Neural crest cell (in vitro differentiated cells): ENCODE data around the gene TYMS. TPM values are rescaled to one million over a fixed set of nuclear protein-coding genes. Genes with fewer than 3 reads are reported as not detected.

ENCODE experiments used
- DNase-seq: peaks from one replicate; pipeline ENCODE4 v3.0.0; 2021; ENCODE audit warnings: low read depth, mixed read lengths, low spot score
- H3K27ac Mint-ChIP-seq: one replicate; pipeline ENCODE4 v1.8.0; 2021; ENCODE audit warnings: mild to moderate bottlenecking, mixed read lengths; ENCODE audit not compliant: unreplicated experiment
- H3K27me3 Mint-ChIP-seq: 2 replicates; pipeline ENCODE4 v1.8.0; 2021; ENCODE audit warnings: low read depth, mild to moderate bottlenecking, mixed read lengths
- H3K36me3 Mint-ChIP-seq: 2 replicates; pipeline ENCODE4 v1.8.0; 2021; ENCODE audit warnings: low read depth, mild to moderate bottlenecking, mixed read lengths
- H3K4me1 Mint-ChIP-seq: 2 replicates; pipeline ENCODE4 v1.8.0; 2021; ENCODE audit warnings: mixed read lengths
- H3K4me3 Mint-ChIP-seq: one replicate; pipeline ENCODE4 v1.8.0; 2021; ENCODE audit warnings: mild to moderate bottlenecking, mixed read lengths
- H3K9me3 Mint-ChIP-seq: 2 replicates; pipeline ENCODE4 v1.8.0; 2021; ENCODE audit warnings: mixed read lengths
- CTCF ChIP-seq: fragments of 200-600 bp; sonication (generic); conservative IDR thresholded peaks from 2 replicates; pipeline ENCODE4 v1.5.0; 2021; ENCODE audit warnings: antibody characterized with exemption, mild to moderate bottlenecking
- total RNA-seq: library from RNA; stranded (reverse); gene quantifications from 2 replicates; pipeline ENCODE4 v1.2.1, GENCODE V29; 2021

TYMS gene
- total RNA-seq, 1 donor from 2014 or later: 268 TPM

GRCh38 chr18:631560-631959, 25.9 kb upstream of the TYMS start:
- Mint-ChIP-seq H3K4me3 (no peak overlapping the region), H3K27me3 (no peaks in the 10 kb centered on the region), H3K9me3 (peaks cover 3% of the 10 kb centered on the region), H3K36me3 (no peaks in the 10 kb centered on the region), H3K4me1 (peaks cover 20% of the 10 kb centered on the region), H3K27ac (no peak overlapping the region)
- TF ChIP-seq CTCF: no peak
- DNase-seq: no peak

GRCh38 chr18:634551-635045, 22.9 kb upstream of the TYMS start:
- Mint-ChIP-seq H3K4me3 (peak overlapping the region; percentile 18), H3K4me1 (peaks cover 22% of the 10 kb centered on the region), H3K27me3 (no peaks in the 10 kb centered on the region), H3K27ac (peak overlapping the region; percentile 5), H3K9me3 (peaks cover 3% of the 10 kb centered on the region), H3K36me3 (no peaks in the 10 kb centered on the region)
- TF ChIP-seq CTCF: no peak
- DNase-seq: no peak

GRCh38 chr18:635171-635570, 22.3 kb upstream of the TYMS start:
- Mint-ChIP-seq H3K27ac (no peak overlapping the region), H3K27me3 (no peaks in the 10 kb centered on the region), H3K4me3 (no peak overlapping the region), H3K4me1 (peaks cover 21% of the 10 kb centered on the region), H3K9me3 (peaks cover 3% of the 10 kb centered on the region), H3K36me3 (no peaks in the 10 kb centered on the region)
- TF ChIP-seq CTCF: no peak
- no peak for DNase-seq

GRCh38 chr18:641224-641623, 16.2 kb upstream of the TYMS start:
- H3K36me3 Mint-ChIP-seq: peaks cover 2% of the 10 kb centered on the region
- no peak overlapping the region for H3K27ac Mint-ChIP-seq
- H3K9me3 Mint-ChIP-seq: peaks cover 5% of the 10 kb centered on the region

GRCh38 chr18:644395-645004, 13.0 kb upstream of the TYMS start:
- no peak for TF ChIP-seq CTCF
- peaks cover 5% of the 10 kb centered on the region for H3K9me3 Mint-ChIP-seq
- peaks cover 12% of the 10 kb centered on the region for H3K4me1 Mint-ChIP-seq
- DNase-seq: no peak
- no peaks in the 10 kb centered on the region for H3K27me3 Mint-ChIP-seq
- H3K27ac Mint-ChIP-seq: peak overlapping the region; percentile 22
- H3K36me3 Mint-ChIP-seq: peaks cover 2% of the 10 kb centered on the region
- H3K4me3 Mint-ChIP-seq: no peak overlapping the region

More at GRCh38 chr18:641224-641623, 16.2 kb upstream of the TYMS start:
- peaks cover 16% of the 10 kb centered on the region for H3K4me1 Mint-ChIP-seq
- no peaks in the 10 kb centered on the region for H3K27me3 Mint-ChIP-seq
- no peak for DNase-seq
- H3K4me3 Mint-ChIP-seq: no peak overlapping the region
- no peak for TF ChIP-seq CTCF
